WI38 (cell line): ENCODE data around the gene EPB41.
"Not testable (repeated sequence)": the region's sequence is repeated elsewhere in the genome, so short reads cannot be mapped to it uniquely, and the experiment has no call there.

Experiments used
- H3K4me3 ChIP-seq: 2 replicates; pipeline ENCODE4 v1.5.1; 2011; ENCODE audit warnings: low read depth, mild to moderate bottlenecking, control low read depth, low read length
- TF ChIP-seq, protein P1 (sequence below): IDR thresholded peaks from 2 replicates; pipeline ENCODE4 v1.5.1; 2012; ENCODE audit warnings: low read depth, mild to moderate bottlenecking, control low read depth, low read length

The EPB41 gene

GRCh38 chr1:29052941-29053340 lies 138.6 kb downstream of the EPB41 start:
- TF ChIP-seq, protein P1, sequence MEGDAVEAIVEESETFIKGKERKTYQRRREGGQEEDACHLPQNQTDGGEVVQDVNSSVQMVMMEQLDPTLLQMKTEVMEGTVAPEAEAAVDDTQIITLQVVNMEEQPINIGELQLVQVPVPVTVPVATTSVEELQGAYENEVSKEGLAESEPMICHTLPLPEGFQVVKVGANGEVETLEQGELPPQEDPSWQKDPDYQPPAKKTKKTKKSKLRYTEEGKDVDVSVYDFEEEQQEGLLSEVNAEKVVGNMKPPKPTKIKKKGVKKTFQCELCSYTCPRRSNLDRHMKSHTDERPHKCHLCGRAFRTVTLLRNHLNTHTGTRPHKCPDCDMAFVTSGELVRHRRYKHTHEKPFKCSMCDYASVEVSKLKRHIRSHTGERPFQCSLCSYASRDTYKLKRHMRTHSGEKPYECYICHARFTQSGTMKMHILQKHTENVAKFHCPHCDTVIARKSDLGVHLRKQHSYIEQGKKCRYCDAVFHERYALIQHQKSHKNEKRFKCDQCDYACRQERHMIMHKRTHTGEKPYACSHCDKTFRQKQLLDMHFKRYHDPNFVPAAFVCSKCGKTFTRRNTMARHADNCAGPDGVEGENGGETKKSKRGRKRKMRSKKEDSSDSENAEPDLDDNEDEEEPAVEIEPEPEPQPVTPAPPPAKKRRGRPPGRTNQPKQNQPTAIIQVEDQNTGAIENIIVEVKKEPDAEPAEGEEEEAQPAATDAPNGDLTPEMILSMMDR: no peak

DNA sequence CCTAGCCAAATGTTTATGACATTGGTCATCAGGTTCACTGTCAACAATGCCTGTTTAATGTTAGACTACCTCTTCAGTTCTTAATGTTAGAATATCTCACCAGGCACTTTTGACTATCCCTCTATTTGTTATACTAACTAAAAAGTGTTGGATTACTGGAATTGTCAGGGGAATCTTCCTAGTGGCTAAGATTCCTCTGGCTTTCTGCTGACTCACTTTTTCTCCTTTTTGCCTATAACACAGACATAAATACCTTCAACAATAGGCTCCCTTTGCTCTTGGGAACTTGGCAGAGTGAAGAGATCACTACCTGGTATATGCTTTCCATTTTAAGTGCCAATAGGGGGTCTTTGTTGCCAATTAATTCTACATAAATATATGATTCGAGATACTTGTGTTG lies 140.8 kb downstream of the EPB41 start:
- TF ChIP-seq, protein P1: no peak
- H3K4me3 ChIP-seq: no peak overlapping the region

More at GRCh38 chr1:29052941-29053340, 138.6 kb downstream of the EPB41 start:
- H3K4me3 ChIP-seq: no peak overlapping the region

- TF ChIP-seq, protein P1: no peak
- no peak overlapping the region for H3K4me3 ChIP-seq
Measured at GRCh38 chr1:29056256-29056655, 141.9 kb downstream of the EPB41 start.

DNA sequence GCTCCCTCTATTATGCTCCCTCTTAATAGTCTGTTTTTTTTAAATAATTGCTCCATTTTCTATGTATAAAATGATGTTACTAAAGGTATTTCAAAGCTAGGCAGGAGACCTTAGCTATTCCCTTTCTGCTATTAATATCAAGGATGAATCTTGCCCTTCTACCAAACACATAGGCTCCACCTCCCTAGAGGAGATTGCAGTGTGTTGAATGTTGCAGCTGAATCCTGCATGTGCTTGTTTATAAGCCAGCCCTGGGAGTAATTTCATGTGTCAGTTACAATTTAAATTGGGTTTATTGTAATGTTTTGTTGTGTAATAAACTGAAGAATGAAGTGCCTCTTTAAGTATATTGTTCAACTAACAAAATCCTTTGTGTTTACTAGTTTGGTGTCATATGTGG lies 143.3 kb downstream of the EPB41 start:
- TF ChIP-seq, protein P1: no peak

DNA sequence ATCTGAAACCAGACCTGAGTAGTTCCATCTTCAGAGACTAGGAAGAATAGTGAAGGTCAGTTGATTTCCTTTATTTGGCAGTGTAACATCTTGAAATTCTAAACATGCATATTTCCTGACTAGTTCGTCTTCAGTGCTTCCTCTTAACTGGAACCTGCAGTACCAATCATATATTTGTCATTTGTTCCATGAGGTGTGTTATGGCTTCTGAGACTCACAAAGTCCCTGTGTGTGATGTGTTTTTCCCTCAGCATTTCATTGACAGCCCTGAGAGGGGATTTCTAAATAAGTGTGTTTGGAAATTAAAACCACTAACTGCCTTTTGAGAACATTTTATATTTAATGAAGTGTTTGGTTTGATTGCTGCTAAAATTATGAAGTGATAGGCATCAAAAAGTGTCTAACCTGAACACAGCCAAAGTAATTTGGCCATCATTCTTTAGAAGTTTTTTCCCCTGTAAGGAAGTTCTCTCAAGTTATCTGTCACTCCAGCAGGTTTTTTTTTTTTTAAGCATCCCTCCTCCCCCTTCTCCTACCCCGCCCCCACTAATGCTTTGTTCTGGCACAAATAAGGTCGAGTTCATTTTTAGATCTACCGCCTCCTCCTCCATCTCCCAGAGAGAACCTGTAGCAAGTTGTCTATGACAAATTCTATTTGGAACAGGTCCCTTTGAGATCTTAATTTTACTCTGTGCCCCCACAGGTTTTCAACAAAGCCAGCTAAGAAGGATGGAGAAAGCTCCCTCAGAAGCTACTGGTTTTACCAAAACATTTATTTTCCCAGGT lies 148.0 kb downstream of the EPB41 start:
- H3K4me3 ChIP-seq: no peak overlapping the region
- TF ChIP-seq, protein P1: no peak

More for the DNA sequence above, 143.3 kb downstream of the EPB41 start:
- H3K4me3 ChIP-seq: no peak overlapping the region

DNA sequence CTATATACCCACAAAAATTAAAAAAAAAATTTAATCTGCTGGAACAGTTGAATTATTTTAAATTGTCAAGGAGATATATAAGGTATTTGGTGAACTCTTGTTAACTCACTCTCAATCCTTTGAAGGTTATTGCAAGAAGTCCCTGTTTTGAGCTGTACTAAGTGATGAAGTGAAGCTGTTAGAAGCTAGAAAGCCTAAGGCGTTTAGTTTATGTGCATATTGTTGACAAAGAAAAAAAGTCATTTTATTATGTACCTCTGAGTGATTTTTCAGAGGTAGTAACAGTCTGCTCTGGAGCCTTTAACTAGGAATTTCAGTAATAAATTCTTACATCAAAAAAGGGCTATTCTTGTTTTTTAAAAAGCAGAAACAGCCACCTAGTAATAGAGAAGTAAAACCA lies 149.7 kb downstream of the EPB41 start:
- TF ChIP-seq, protein P1: no peak
- no peak overlapping the region for H3K4me3 ChIP-seq

GRCh38 chr1:29077155-29077554 lies 162.8 kb downstream of the EPB41 start:
- TF ChIP-seq, protein P1: no peak

GRCh38 chr1:29079916-29080629 lies 165.7 kb downstream of the EPB41 start:
- not testable (repeated sequence) for H3K4me3 ChIP-seq

More at GRCh38 chr1:29077155-29077554, 162.8 kb downstream of the EPB41 start:
- H3K4me3 ChIP-seq: no peak overlapping the region
